ENCODE measurements around the gene MCC.

The MCC gene

GRCh38 chr5:113166261-113166660, 322.0 kb downstream of the MCC start:
- DNase-seq = no peak

DNA sequence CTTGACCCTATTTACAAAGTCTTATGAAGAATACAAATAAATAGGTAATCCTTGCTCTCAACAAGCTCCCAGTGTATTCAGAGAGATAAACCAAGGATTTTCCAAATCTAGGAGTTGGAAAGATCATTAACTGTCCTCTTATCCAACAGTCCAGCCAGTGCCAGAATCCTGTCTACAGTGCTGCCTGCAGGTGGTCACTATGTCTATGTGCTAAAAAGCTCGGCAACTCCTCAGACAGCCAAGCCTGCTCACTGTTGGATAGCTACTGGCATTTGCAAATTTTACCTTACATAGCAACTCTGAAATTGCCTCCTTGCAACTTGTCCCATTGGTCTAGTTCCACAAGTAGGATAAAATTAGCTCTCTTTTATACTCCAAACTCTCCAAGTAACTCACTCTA, 324.2 kb downstream of the MCC start:
- no peak for DNase-seq

DNA sequence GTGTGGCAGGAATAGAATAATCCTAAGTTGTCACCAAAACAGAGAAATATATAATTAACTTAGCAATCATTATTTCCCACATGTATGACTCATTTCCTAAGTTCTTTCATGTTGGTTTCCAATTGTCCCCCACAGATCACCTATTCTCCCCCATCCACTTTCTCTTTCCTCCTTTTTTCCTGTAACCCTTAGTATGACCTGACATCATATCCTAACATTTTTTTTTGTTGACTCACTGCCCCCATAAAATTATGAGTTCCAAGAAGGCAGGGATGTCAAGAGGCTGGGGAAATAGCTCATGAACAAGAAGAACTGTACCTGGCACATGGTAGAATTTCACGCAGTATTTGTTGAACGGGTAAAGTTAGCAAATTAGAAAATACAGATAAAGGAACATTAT, 324.9 kb downstream of the MCC start:
- no peak for DNase-seq

GRCh38 chr5:113162770-113163169, 325.5 kb downstream of the MCC start:
- no peak for DNase-seq

- DNase-seq = no peak
Measured at GRCh38 chr5:113162208-113162607, 326.0 kb downstream of the MCC start.

GRCh38 chr5:113161806-113162205, 326.4 kb downstream of the MCC start:
- no peak for DNase-seq

GRCh38 chr5:113157886-113158285, 330.4 kb downstream of the MCC start:
- no peak for DNase-seq

- DNase-seq = no peak
Measured at GRCh38 chr5:113156271-113156877, 331.9 kb downstream of the MCC start.

- no peak for DNase-seq
Measured at GRCh38 chr5:113153512-113154097, 334.6 kb downstream of the MCC start.

DNA sequence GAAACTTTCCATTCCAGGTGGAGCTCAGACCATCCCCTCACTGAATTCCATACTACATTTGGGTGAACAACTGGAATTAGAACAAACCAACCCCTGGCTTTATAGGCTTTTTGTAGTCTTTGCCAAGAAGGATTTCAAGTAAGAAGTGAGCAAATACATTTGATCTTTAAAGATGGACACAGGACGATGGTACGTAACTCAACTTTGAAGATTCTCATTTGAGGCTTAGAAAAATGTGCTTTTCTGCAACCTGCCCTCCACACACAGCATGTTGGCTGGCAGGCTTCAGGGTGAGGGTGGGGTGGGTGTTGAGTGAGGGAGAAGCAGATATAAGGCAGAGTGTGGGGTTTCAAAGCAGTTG, 335.9 kb downstream of the MCC start:
- no peak for DNase-seq

DNA sequence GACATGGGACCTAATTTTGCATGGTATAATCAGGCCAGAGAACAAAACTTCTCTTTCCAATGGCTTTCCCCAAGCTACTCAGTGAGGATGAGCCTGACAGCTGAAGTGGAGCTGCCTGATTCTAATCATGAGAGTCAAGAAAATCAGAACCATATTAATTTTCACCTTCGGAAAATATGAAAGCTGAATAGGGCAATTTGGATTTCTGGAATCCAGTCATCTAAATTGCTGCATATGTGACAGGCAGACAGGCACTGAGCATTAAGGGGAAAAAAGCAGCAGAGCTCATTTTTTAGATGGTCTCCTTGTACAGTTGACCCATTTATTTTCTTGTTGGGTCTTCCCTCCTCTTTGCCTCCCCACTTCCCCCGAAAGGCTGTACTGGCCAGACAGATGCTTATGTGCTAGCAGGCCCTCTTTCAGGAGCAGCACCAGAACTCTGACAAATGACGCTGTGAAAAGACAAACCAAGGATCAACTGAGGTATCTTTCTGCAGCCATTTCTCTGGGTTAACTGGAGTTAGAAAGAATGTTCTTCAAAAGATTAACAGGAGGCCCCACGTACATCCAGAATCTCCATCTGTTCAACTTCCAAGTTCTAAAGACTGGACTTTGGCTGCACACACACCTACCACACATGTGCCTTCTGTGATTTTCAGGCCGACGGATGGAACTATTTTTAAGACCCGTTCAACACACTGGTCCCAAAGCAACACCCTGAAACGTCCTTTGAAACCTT, 336.4 kb downstream of the MCC start:
- no peak for DNase-seq

DNA sequence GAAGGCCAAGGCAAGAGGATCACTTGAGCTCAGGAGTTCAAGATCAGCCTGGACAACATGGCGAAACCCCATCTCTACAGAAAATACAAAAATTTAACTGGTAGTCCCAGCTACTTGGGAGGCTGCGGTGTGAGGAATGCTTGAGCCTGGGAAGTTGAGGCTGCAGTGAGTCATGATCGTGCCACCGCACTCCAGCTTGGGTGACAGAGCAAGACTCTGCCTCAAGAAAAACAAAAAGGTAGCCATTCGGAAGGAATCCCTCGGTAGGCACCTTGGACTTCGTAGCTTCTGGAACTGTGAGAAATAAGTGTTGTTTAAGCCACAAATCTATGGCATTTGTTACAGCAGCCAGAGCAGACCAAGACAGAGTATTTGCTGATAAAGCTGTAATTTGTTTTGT, 337.4 kb downstream of the MCC start:
- DNase-seq = no peak

DNA sequence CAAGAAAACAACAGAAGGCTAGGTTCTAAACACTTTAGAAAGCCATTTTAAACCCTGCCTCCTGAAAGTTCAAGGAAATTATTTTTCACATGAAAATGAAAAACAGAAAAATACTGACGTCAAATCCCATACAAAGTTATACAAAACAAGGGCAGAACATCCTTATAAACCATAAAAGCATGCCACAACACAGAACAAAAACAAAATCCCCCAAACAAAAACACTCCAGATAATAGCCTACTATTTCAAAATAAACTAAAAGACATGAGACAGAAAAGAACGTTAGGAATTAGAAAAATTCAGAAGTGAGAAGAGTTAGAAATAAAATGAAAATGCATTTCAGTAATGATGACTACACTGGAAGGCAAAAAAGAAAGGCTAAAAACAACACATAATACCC, 338.0 kb downstream of the MCC start:
- no peak for DNase-seq

DNA sequence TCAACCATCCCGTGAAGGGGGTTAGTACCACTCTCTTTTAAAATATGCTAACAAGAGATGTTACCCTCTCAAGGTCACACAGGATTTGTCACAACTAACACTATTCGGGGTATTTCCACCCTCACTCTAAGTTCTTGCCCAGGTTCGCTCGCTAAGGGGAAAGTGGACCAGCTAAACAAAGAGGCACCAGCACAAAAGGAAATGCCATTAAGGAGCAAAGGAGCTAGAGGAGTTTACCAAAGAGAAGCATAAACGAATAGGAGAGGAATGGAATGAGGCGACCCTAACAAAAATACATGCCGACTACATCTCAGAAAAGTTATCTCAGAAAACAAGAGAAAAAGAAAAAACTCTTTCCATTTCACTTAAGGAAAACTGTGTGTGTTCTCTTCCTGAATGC, 340.7 kb downstream of the MCC start:
- no peak for DNase-seq

- DNase-seq = no peak
Measured at GRCh38 chr5:113147101-113147508, 341.1 kb downstream of the MCC start.

DNA sequence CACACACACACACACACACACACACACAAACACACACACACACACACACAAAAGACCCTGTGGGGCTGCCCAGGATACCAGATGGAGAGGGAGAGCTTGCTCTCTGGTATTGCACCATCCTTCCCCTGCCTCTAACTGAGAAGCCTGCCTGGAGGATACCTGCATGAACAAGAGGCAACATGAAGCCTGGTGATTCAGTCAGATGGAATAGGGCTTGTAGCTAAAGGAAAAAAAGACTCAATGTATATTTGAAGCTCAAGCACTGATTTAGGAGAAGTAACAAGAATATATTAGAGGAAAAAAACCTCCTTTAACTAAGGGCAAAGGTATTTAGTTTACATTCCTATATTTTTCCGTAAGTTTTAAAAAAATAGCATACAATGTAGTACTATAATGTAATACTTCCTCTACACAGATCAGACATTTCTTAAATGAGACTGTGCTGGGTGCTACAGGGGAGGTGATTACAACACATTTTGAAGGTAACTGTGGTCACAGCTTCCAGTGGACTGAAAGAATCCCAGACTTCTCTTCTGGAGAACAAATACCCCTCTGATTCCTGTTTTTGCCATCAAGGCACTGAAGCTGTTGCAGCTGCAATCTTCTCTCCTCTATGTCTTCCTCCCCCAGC, 342.4 kb downstream of the MCC start:
- DNase-seq = no peak

- DNase-seq = no peak
Measured at GRCh38 chr5:113142186-113142585, 346.1 kb downstream of the MCC start.

GRCh38 chr5:113140837-113141671, 347.2 kb downstream of the MCC start:
- DNase-seq = no peak

GRCh38 chr5:113133211-113133975, 354.9 kb downstream of the MCC start:
- DNase-seq = no peak

DNA sequence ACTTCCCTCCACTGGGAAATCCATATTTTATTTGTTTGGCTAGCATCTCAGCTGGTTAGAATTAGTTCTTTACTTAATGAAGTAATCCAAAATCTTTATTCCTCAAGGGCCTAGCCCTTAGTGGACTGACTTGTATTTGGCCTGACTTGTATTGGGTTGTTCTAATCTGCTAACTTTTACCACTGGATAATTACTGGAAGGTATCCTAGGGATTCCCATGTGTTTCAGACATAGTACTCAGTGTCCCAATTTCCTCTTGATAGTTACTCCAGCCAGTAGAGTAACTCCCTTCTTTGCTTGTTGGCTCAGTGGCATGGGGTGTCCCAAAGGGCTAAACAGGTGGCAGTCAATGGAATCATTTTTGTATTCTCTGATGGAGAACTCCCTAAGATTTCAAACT, 355.7 kb downstream of the MCC start:
- no peak for DNase-seq

DNA sequence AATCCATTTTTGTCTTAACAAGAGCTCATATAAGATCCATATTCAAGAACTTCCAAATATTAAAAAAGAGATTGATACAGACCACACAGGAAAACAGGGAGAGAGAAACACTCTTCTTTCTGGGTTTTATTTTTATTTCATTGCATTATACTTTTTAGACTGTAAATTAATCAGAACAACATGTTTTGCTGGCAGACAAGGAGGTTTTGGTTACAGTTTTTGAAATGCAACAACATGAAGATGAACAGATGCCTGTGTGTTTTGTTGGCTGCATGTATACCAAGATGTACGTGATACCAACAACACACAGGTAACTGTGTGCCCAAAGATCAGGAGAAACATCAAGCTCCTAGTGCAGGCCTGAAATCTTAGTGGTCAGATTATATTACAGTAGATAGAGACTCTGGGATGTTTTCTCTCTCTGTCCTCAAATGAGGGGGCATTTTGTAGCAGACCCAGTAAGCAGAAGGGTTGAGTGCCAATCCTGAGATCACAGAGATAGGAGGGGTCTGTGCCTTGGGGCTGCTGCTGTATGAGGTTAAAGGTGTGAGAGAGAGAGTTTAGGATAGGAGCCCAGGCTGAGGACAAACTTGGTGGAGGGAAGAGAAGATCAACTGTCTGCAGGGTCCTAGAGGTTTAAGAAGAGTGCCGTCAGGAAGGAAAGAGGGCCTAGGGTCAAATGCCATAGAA, 359.5 kb downstream of the MCC start:
- no peak for DNase-seq

DNA sequence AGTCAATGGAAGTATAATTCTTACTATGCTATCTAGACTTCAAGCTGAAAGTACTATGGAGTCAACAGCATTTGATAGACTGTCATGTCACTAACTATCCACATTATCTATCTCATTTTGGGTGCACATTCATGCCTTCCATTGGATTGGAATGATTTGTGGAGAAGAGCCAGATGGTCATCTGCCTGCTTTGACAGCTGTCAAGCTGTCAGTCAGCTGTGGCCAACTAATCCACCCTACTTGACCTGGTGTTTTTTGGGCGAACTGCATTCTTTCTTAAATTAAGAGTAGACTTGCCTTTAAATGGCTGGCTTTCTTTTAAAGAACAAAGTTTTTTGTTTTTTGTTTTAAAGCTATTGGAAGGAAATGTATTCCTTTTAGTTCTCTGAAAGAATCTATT, 360.2 kb downstream of the MCC start:
- no peak for DNase-seq
